ENCODE measurements around the gene NDRG2.
"Not testable (repeated sequence)": the region's sequence is repeated elsewhere in the genome, so short reads cannot be mapped to it uniquely, and the experiment has no call there.

Gene NDRG2

DNA sequence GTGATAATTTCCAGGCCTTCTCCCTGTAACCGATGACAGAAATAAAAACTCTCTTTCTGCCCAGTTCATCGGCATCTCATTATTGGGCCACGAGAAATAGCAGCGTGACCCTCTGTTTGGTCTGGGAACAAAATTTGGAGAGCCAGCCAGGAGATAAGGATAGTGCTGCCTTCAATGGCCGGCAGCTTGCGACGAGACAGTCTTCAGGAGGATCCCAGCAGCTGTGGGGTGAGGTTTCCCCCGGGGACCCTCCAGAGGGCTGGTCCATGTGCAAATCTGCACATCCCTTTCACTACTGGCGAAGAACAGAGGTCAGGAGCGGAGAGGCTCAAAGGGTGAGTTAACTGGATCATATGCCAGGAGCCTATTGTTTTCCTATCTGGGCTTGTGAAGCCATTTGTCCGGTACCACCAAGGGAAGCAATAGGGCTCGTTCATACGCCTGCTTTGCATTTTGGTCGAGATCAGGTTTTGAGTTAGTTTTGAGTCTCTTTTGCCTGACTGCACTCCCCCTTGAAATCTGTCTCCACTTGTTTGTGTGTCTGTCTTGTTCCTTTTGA is 21.0 kb downstream of the NDRG2 start:
- no peak for DNase-seq

DNA sequence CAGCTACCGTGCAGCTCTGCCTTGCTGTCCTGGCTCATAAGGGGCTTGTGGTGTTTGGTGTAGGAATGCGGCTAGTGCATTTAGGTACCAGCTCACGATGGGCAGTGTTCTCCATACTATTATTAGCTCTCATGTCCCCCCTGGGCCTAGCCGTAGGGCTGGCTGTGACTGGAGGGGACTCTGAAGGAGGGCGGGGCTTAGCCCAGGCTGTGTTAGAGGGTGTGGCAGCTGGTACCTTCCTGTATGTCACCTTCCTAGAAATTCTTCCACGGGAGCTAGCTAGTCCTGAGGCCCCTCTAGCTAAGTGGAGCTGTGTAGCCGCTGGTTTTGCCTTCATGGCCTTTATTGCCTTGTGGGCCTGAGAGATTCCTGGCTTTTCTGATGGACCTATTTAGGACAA is 23.6 kb downstream of the NDRG2 start:
- DNase-seq = no peak

DNA sequence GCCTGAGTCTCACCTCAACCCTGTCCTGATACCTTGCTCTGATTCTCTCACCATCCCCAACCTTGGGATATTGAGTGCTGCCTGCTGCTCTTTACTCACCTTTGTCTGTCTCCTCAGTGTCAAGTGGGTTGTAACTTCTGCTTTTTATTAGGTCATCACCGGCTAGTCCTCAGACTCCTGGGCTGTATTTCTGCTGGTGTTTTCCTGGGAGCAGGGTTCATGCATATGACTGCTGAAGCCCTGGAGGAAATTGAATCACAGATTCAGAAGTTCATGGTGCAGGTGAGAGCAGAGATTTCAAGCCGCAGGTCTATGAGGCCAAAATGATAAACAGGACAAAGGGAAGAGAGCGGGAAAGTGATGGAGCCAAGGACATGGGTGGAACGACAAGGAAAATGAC is 25.3 kb downstream of the NDRG2 start:
- DNase-seq = no peak

DNA sequence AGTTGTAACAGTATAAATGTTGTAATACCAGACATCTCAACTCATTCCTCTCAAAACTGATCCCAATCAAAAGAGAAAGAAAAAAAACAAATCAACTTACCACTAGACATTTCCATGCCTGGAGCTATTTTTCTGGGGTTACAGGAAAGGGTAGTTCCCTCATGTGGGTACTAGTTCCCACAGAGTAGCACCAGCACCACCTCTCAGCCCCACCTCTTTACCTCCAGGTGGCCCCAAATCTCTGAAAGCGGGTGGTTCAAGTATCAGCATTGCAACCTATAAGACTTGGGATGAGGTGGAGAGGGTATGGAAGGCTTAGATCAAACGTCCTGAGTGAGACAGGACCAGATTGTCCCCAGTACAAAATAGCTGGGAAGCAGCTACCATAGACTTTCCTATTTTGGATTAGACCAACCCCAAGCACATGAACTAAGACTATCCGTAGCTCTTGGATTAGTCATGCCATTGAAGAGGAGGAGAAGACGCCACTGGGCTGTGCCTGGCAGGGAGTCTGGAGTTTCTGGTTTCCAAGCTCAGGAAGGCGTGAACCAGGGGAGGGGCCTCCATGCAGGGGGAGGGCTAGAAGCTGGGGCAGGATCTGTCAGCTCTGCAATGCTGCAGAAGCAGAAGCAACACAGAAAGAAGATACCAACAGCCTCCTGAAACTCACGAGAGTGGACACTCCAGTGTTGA is 26.0 kb downstream of the NDRG2 start, which contains the start of gene SLC39A2:
Gene SLC39A2 (plus strand): TSS at position 620 of the 693 bp plus-strand sequence. CDS start 154 bp downstream, outside the sequence.
- DNase-seq = no peak

DNA sequence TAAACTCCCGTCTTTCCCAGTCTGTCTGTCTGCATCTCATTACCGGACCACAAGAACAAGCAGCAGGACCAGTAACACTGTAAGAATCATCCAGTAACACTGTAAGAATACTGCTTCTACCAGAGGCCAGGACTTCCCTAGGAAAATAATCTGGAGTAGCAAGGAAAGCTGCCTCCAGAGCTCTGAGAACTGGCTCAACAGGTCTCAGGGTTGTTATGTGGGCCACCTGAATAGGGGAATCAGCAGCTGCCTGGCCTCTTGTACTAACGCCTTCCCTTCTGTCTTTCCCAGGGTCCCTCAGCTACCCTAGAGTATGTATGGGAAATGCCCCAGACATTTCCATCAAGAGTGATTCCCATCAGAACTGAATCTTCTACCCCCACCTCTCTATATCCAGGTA is 26.7 kb downstream of the NDRG2 start:
- DNase-seq = no peak

DNA sequence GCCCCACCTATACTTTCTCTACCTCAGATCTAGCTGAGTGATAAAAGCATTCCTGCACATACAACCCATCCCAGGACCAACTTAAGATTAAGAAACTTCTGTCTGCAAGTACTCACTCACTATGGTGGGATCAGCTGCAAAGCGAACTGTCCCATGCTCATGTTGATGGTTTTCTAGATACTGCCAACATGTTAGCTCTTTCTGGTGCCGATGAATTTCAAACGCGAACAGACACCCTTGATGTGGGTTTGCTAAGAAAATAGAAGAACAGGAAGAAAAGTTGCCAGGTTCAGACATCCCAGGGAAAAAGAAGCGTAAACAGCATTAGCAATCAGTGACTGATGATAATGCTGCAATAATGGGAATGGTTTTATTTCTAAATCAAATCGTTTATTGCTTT is 27.3 kb downstream of the NDRG2 start:
- DNase-seq = no peak

DNA sequence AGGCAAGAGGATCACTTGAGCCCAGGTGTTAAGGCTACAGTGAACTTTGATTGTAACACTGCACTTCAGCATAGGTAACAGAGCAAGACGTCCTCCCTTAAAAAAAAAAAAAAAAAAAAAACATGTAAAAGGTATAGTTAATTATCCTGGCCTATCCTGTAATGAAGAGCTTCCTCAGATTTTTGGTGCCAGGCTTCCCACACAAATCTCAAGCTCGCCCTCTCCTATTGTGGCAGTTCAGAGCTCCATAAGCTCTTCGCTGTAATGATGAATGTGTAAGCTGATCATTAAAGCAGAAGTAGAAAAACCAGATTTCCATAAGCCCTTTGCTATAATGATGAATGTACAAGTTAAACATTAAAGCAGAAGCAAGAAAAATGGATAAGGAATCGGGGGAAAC is 27.7 kb downstream of the NDRG2 start:
- DNase-seq = no peak

DNA sequence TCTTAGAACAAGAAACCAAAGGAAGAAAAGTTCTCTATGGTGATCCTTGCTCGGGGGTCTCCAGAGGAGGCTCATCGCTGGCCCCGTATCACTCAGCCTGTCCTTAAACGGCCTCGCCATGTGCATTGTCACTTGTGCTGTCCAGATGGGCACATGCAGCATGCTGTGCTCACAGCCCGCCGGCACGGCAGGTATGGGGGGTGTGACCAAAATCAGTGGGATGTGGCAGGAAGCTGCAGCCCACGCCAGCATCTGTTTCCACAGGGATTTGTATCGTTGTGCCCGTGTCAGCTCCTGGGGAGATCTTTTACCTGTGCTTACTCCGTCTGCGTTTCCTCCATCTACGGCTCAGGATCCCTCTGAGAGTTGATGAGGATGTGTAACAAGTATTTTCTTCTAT is 28.3 kb downstream of the NDRG2 start:
- DNase-seq = no peak

DNA sequence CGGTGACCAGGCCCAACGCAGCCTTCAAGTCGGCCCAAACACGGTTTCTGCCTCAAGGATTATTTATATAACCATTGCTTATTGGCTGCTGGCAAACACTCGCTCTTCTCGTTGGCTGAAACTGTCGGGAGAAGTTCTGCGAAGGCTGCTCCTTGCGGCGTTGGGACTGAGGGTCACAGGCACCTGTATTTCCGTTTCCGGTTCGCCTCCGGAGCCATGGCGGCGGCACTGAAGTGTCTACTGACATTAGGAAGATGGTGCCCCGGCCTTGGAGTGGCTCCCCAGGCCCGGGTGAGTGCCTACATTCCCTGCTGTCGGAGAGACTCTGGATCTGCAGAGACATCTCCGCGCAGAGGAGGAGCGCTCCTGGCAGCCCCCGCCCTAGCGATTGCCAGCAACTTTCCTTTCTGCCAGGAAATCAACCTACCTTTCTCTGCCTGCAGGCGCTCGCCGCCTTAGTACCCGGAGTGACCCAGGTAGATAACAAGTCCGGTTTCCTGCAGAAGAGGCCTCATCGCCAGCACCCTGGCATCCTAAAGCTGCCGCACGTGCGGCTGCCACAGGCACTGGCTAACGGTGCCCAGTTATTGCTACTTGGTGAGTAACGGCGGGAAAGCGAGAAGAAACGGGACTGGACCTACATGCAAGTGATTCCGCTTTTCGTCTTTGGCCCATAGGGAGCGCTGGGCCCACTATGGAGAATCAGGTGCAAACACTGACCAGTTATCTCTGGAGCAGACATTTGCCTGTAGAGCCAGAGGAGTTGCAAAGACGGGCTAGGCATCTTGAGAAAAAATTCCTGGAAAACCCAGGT is 34.9 kb downstream of the NDRG2 start, which contains the start of gene METTL17:
Gene METTL17 (plus strand): TSS at position 194 of the 814 bp plus-strand sequence. CDS start 23 bp downstream, at position 217.
- peak; percentile 86 to 94 (median 94) for DNase-seq

DNA sequence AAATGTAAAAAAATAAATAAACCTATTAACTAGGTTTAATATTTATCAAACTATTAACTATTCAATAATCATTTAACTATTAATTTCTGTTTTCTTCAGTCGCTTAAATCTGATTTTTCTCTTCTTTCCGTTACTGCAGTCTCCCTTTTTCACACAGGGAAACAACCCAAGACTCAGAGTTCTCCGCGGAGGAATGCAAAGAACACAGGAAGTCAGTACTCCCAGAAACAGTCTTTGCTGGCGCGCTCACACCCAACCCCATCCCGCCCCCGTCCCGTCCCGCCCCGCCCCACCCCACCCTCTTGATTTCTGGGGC is 35.4 kb downstream of the NDRG2 start:
- no peak for DNase-seq

DNA sequence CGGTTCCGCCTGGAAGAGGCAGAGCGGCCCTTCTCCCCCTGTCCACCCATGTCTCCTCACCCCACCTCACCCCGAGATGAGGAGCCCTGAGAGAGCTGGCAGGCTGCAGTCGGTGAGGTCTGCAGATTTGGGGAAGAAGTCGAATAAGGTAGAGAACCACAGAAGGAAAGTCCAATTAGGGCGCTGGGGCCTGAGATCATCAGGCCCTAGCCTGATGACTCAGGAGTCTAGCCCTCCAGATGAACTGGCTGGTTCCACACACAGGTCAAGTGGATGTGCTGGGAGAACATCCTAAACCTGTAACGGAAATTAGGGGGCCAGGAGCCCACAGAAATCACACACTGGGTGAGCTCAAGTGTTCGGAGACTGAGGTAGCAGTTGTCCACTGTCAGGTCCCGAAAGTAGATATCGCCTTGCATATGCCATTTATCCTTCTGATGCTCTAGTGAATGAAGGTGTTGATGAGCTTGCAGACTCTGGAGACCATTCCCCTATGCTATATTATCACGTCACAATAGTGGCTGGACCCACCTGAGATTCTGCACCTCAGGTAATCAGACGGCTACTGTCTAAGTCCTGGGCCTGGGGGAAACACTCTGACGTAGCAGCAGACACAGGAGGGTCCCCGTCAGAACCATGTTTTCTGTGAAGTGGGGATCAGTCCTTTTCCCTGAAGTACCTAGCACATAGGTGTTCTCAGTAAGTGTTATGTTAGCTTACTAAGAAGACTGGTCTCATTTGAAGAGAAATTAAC is 36.0 kb downstream of the NDRG2 start:
- DNase-seq = peak in 1 of 3 experiments; percentile 41

DNA sequence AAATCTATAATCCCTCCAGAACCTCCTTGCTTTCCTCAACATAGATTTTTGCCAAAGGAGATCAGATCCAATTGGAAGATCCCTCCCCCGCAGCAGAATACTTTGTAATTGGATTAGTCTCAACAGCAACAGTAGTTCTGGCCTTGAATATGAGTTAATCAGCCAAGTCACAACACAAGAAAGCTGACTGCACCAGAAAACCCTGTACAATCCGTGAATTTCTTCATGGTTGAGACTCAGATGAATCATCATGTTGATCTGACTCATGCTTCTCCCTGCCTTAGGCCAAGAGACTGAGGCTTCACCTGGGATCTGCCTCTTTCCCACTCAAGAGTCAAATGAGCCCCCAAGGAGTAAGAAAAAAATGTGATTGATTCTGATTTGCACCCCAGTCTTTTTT is 38.0 kb downstream of the NDRG2 start:
- DNase-seq = no peak

DNA sequence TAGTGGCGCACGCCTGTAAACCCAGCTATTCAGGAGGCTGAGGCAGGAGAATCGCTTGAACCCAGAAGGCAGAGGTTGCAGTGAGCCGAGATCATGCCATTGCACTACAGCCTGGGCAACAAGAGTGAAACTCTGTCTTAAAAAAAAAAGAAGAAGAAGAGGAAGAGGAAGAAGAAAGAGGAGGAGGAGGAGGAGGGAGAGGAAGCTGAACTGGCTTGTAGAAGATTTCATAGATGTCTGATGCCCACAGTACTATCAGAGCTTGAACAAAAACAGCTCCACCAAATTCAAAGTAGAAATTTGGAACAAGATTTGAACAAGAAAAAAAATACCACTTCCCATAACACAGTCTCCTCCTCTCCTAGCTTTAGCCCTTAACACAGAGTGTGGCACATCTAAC is 39.2 kb downstream of the NDRG2 start:
- DNase-seq = not testable (repeated sequence)

DNA sequence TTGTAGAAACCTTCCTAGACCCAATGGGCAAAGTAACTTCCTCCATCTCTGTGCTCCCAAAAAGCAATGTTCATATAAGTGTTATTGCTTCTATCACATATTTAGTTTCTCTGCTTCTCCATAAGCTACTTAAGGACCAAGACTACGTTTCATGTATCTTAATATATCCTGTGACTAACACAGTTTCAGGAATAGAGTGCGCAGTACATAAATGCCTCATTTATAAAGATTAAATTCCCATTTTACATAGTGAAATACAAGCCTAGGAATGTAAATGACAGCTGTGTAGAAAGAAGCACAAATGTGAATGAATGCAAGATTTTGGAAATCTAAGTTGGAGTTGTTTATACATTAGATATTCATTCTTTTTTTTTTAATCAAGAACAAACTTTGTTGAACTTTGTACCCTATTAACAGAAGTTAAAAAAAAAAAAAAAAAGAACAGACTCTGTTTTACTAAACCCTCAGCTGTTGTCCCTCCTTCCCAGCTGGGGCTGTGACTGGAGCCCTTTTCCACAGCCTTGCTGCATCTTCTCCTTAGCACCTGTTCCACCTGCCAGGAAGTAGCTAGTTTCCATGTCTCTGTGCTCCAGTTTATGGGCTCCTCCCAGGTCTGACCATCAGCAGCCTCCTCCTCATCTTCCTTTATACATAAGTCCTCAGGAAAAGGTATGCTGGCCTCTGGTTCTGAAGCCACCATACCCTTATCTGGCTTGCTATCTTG is 42.1 kb downstream of the NDRG2 start:
- no peak for DNase-seq

DNA sequence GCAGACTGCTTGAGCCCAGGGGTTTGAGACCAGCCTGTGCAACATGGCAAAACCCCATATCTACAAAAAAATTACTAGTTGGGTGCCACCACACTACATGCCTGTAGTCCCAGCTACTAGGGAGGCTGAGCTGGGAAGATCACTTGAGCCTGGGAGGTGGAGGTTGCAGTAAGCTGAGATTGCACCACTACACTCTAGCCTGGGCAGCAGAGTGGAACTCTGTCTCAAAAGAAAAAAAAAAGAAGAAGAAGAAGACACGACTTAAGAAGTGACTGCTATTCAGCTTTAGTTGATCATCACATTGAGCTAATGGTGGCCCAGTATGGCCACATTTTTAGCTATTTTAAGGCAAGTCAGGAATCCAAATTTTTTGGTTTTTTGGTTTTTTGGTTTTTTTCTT is 44.0 kb downstream of the NDRG2 start:
- no peak for DNase-seq

DNA sequence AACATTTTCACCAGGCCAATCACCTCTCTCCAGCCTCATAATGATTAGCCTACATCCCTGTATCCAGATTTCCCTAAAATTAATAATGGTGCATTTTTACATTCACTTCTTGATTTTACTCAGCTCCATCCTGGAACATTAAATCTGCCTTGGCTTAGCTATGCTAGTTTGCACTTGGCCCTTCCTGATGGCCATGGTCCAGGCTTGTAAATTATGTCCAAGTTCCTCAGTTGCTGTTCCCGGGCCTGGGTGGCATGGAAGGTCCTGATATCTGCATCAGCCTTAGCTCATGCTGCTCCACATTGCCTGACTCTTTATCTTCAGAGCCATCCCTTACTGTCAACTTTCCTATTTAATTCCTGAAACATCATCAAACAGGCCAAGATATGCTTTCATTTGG is 46.2 kb downstream of the NDRG2 start:
- no peak for DNase-seq

DNA sequence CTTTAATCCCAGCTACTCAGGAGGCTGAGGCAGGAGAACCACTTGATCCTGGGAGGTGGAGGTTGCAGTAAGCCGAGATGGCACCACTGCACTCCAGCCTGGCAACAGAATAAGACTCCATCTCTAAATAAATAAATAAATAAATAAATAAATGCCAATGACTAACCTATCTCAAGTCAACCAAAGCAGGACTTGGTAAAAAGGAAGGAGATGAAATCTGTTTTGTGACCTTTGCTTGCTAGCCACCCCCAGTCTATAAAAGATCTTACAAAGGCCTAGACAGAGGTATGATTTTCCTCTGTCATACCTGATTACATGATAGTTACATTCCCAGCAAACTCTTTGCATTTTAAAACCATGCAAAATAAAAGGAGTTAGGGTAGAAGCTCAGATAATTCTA is 48.6 kb downstream of the NDRG2 start:
- no peak for DNase-seq

DNA sequence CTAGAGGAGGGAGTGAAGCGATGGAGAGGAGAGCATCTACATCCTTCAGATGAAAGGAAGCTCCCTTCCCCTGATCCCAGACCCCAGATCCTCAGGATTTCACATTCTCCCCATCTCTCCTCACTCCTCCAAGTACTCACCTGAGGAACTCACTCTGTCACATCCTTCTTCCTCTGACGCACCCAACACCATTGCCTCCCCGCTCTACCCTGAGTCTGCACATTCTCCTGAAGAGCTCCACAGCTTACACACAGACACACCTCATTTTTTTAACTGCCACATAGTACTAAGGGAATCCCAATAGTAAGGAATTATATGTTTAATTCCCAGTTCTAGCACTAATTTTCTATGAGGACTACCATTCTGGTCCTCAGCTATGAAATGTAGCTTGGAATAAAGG is 51.4 kb downstream of the NDRG2 start:
- DNase-seq = no peak

DNA sequence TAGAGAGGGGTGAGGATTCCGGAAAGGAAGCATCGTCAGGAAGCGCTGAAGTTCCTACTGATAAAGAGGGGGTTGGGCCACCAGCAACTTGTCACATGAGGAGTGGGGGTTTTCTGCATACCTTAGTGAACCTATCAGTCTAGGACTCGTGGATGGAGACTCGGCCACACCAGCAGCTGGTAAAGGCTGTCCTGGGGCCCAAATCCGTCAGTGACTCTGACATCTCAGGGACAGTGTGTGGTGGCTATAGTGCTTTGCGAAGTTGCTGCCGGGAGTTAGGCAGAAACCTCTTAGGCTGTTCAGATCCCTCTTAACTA is 53.2 kb downstream of the NDRG2 start:
- DNase-seq = no peak

DNA sequence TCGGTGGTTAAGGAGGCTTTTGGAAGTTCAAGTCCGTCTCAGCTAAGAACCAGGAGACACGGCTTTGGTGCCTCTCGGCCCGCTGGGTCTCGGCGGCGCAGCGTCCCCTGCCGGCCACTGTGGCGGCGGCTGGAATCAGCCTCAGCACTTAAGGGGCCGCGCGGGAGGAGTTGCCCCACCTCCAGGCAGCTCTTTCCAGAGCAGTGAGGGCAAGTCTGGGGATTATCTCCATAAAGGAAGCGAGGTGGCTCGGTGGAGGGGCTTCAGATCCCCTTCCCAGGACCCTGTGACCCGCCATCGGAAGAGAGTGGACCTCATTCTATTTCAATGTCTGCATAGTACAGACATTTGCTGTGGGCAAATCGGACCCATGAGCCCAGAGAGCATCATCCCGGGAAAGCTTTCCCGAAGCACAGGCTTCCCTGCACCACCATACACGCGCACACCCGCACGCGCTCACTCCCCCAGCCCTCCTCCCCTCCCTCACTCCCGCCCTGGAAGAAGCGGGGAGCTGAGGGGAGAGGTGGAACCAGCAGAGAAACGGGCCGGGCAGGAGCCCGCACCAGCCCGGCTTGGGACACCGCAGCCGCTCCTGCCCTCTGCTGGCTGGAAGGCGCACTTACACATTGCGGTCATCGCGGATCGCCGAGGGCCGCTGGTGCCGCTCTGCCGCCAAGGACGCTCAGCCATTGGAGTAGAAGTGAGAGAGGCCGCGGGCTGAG is 53.7 kb downstream of the NDRG2 start:
- DNase-seq = peak; percentile 66 to 84 (median 75)

DNA sequence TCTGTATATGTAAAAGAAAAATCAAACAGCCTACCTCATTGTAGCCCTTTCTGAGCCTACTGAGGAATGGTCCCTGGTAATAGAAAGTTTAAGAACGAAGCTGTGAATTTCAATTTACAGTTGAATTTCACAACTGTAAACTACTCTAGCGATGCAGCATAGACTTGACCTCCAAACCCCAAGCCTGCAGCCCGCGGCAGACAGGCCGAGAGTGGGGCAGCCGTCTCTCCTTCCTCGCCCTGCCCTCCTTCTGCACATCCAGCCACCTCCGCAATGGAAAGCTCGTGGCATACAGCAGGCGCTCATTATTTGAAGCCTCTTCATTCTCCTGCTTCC is 54.2 kb downstream of the NDRG2 start:
- no peak for DNase-seq

DNA sequence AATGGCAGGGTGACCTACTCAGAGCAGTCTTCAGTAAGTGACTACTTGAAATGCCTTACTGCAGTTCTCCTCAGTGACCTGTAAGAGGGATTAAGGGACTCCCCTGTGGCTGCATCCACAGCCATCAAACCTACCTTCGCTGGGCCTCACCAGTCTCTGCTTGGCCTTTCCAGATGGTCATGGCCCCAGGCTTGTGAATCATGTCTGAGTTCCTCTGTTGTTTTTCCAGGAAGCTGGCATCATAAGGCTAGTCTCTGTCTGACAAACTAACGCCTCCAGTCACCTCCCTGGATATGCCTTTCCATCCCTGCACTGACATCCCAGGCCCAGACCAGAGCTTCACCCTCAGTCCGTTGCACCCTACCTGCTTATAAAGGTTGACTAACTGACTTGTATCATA is 55.5 kb downstream of the NDRG2 start:
- no peak for DNase-seq
